Measurements from ENCODE around the gene TXK.
"Not testable (repeated sequence)": the region's sequence is repeated elsewhere in the genome, so short reads cannot be mapped to it uniquely, and the experiment has no call there.

TXK gene

GRCh38 chr4:48134081-48134480, at the start of gene TXK:
Gene TXK, minus strand, starts transcription at chr4:48134250. Its CDS starts 80 bp downstream, at chr4:48134170.
- FAIRE-seq, result no peak

GRCh38 chr4:48180234-48180633, 46.2 kb upstream of the TXK start:
- no peak for FAIRE-seq

GRCh38 chr4:48178931-48179330, 44.9 kb upstream of the TXK start:
- FAIRE-seq, result no peak

GRCh38 chr4:48175806-48176205, 41.8 kb upstream of the TXK start:
- FAIRE-seq, result no peak

GRCh38 chr4:48175328-48175727, 41.3 kb upstream of the TXK start:
- no peak for FAIRE-seq

- FAIRE-seq, result no peak
Measured at GRCh38 chr4:48173056-48173991, 39.3 kb upstream of the TXK start.

- no peak for FAIRE-seq
Measured at GRCh38 chr4:48172651-48173050, 38.6 kb upstream of the TXK start.

GRCh38 chr4:48169636-48170035, 35.6 kb upstream of the TXK start:
- no peak for FAIRE-seq

- FAIRE-seq, result no peak
Measured at GRCh38 chr4:48167538-48168263, 33.7 kb upstream of the TXK start.

- not testable (repeated sequence) for FAIRE-seq
Measured at GRCh38 chr4:48164561-48164960, 30.5 kb upstream of the TXK start.

- FAIRE-seq, result no peak
Measured at GRCh38 chr4:48163746-48164145, 29.7 kb upstream of the TXK start.

GRCh38 chr4:48162162-48162561, 28.1 kb upstream of the TXK start:
- no peak for FAIRE-seq

GRCh38 chr4:48157271-48157670, 23.2 kb upstream of the TXK start:
- no peak for FAIRE-seq

GRCh38 chr4:48156423-48156822, 22.4 kb upstream of the TXK start:
- FAIRE-seq, result no peak

- no peak for FAIRE-seq
Measured at GRCh38 chr4:48153791-48154550, 19.9 kb upstream of the TXK start.

- FAIRE-seq, result no peak
Measured at GRCh38 chr4:48152259-48152658, 18.2 kb upstream of the TXK start.

- FAIRE-seq, result no peak
Measured at GRCh38 chr4:48149827-48150370, 15.8 kb upstream of the TXK start.

- no peak for FAIRE-seq
Measured at GRCh38 chr4:48147621-48148020, 13.6 kb upstream of the TXK start.

GRCh38 chr4:48141048-48141447, 7.0 kb upstream of the TXK start:
- FAIRE-seq, result peak; percentile 87

GRCh38 chr4:48139691-48140090, 5.6 kb upstream of the TXK start:
- no peak for FAIRE-seq

GRCh38 chr4:48138936-48139335, 4.9 kb upstream of the TXK start:
- no peak for FAIRE-seq

- FAIRE-seq, result no peak
Measured at GRCh38 chr4:48138511-48138910, 4.5 kb upstream of the TXK start.

- FAIRE-seq, result no peak
Measured at GRCh38 chr4:48137846-48138245, 3.8 kb upstream of the TXK start.
